ENCODE measurements around the gene RAPGEF5.

Gene RAPGEF5

GRCh38 chr7:22192801-22193200 lies 164.2 kb downstream of the RAPGEF5 start:
- no peak for DNase-seq (ENCODE audit: low read depth in 3 of 3)

GRCh38 chr7:22190736-22191135 lies 166.2 kb downstream of the RAPGEF5 start:
- DNase-seq (ENCODE audit: low read depth in 3 of 3) = no peak

GRCh38 chr7:22189741-22190140 lies 167.2 kb downstream of the RAPGEF5 start:
- no peak for DNase-seq (ENCODE audit: low read depth in 3 of 3)

- DNase-seq (ENCODE audit: low read depth in 3 of 3) = no peak
Observed at GRCh38 chr7:22189230-22189629, 167.7 kb downstream of the RAPGEF5 start.

- no peak for DNase-seq (ENCODE audit: low read depth in 3 of 3)
Observed at GRCh38 chr7:22187691-22188348, 169.1 kb downstream of the RAPGEF5 start.

- no peak for DNase-seq (ENCODE audit: low read depth in 3 of 3)
Observed at GRCh38 chr7:22185559-22185958, 171.4 kb downstream of the RAPGEF5 start.

- no peak for DNase-seq (ENCODE audit: low read depth in 3 of 3)
Observed at GRCh38 chr7:22184549-22185199, 172.3 kb downstream of the RAPGEF5 start.

- DNase-seq (ENCODE audit: low read depth in 3 of 3) = no peak
Observed at GRCh38 chr7:22183522-22184280, 173.3 kb downstream of the RAPGEF5 start.

- no peak for DNase-seq (ENCODE audit: low read depth in 3 of 3)
Observed at GRCh38 chr7:22182149-22182548, 174.8 kb downstream of the RAPGEF5 start.

- DNase-seq (ENCODE audit: low read depth in 3 of 3) = no peak
Observed at GRCh38 chr7:22181663-22182062, 175.3 kb downstream of the RAPGEF5 start.

- DNase-seq (ENCODE audit: low read depth in 3 of 3) = no peak
Observed at GRCh38 chr7:22179442-22179879, 177.5 kb downstream of the RAPGEF5 start.

GRCh38 chr7:22178735-22179134 lies 178.2 kb downstream of the RAPGEF5 start:
- DNase-seq (ENCODE audit: low read depth in 3 of 3) = no peak

- no peak for DNase-seq (ENCODE audit: low read depth in 3 of 3)
Observed at GRCh38 chr7:22176791-22177412, 180.1 kb downstream of the RAPGEF5 start.

- DNase-seq (ENCODE audit: low read depth in 3 of 3) = no peak
Observed at GRCh38 chr7:22174574-22174953, 182.4 kb downstream of the RAPGEF5 start.

- DNase-seq (ENCODE audit: low read depth in 3 of 3) = no peak
Observed at GRCh38 chr7:22173685-22174573, 183.0 kb downstream of the RAPGEF5 start.

GRCh38 chr7:22168129-22168634 lies 188.8 kb downstream of the RAPGEF5 start:
- no peak for DNase-seq (ENCODE audit: low read depth in 3 of 3)

- DNase-seq (ENCODE audit: low read depth in 3 of 3) = no peak
Observed at GRCh38 chr7:22167482-22167881, 189.5 kb downstream of the RAPGEF5 start.

- no peak for DNase-seq (ENCODE audit: low read depth in 3 of 3)
Observed at GRCh38 chr7:22166928-22167327, 190.0 kb downstream of the RAPGEF5 start.

- no peak for DNase-seq (ENCODE audit: low read depth in 3 of 3)
Observed at GRCh38 chr7:22159341-22159740, 197.6 kb downstream of the RAPGEF5 start.

GRCh38 chr7:22157552-22157951 lies 199.4 kb downstream of the RAPGEF5 start:
- DNase-seq (ENCODE audit: low read depth in 3 of 3) = no peak

- no peak for DNase-seq (ENCODE audit: low read depth in 3 of 3)
Observed at GRCh38 chr7:22156205-22156604, 200.7 kb downstream of the RAPGEF5 start.
